Testis (tissue), 3 donors: ENCODE results near the gene SMURF2. TPM values are rescaled to one million over a fixed set of nuclear protein-coding genes. Genes with fewer than 3 reads are reported as not detected.

Experiments
- DNase-seq: peaks from one replicate; pipeline ENCODE4 v3.0.0-alpha.2; 2019
- H3K27ac ChIP-seq, 2 donors: fragments of 200-600 bp; sonication (generic); one replicate each; pipeline ENCODE4 v1.5.1; 2019
- H3K27me3 ChIP-seq: fragments of 200-600 bp; sonication (generic); one replicate; pipeline ENCODE4 v1.5.1; 2019
- H3K36me3 ChIP-seq: fragments of 200-600 bp; sonication (generic); one replicate; pipeline ENCODE4 v1.5.1; 2017; ENCODE audit warnings: low read depth; ENCODE audit errors: missing control alignments
- H3K4me1 ChIP-seq: fragments of 200-600 bp; sonication (generic); one replicate; pipeline ENCODE4 v1.5.1; 2019
- H3K4me3 ChIP-seq, 2 donors: fragments of 200-600 bp; sonication (generic); one replicate each; pipeline ENCODE4 v1.5.1; 2017 to 2019
- H3K9me3 ChIP-seq: fragments of 200-600 bp; sonication (generic); one replicate; pipeline ENCODE4 v1.5.1; 2017
- CTCF ChIP-seq, 3 experiments: fragments of 450-650 bp in 2 of 3; fragments of 200-600 bp in 1 of 3; sonication (generic) in 1 of 3; IDR thresholded peaks; one replicate each; pipeline ENCODE4 v1.5.1; 2016 to 2019; ENCODE audit warnings: antibody characterized with exemption in 3 of 3, mild to moderate bottlenecking in 2 of 3, moderate library complexity in 1 of 3
- POLR2A ChIP-seq: fragments of 450-650 bp; IDR thresholded peaks from one replicate; pipeline ENCODE4 v1.6.1; 2017; ENCODE audit warnings: antibody characterized with exemption, mild to moderate bottlenecking, moderate library complexity
- WGBS, 2 donors: methylation state at CpG; one replicate each; pipeline ENCODE4 v1.1.5; 2018; 5-methylcytosine and 5-hydroxymethylcytosine counted together
- intact Hi-C: fragments of 100-400 bp; cut with DNase I; formaldehyde crosslinking; loops from one replicate; pipeline ENCODE4 v1.15.1; 2023; ENCODE audit warnings: low total_unique reads
- polyA plus RNA-seq: library from polyadenylated mRNA; stranded (reverse); fragments of 350-450 nt; fragmentation: Illumina TruSeq; extraction: RNeasy Lipid Tissue Mini Kit (QIAGEN cat#74804); gene quantifications from one replicate; pipeline ENCODE4 v1.2.3, GENCODE V29; 2014; ENCODE audit warnings: low read depth, low replicate concordance; ENCODE audit not compliant: insufficient read depth
- total RNA-seq, 2 donors: library from RNA; depleted of rRNA; stranded (reverse); fragments of >200 nt; gene quantifications; one replicate each; pipeline ENCODE4 v1.2.3, GENCODE V29; 2016

Gene SMURF2
- total and polyA plus RNA-seq, 3 donors from 2014 or later = 28.9 to 50.0 (median 32.2) TPM

- H3K27me3 ChIP-seq = no peaks in the 10 kb centered on the region
- no peaks in the 10 kb centered on the region for H3K36me3 ChIP-seq
- intact Hi-C loops = no loop called here
- H3K9me3 ChIP-seq = no peaks in the 10 kb centered on the region
- no peak overlapping the region for H3K27ac ChIP-seq
- TF ChIP-seq POLR2A = no peak
- TF ChIP-seq CTCF (IDR thresholded peaks at IDR 0.05) = no peak
- H3K4me1 ChIP-seq = no peaks in the 10 kb centered on the region
- DNase-seq = no peak
- WGBS, 2 donors = 89 to 92% methylated on average over 4 of the region's 4 CpGs
- H3K4me3 ChIP-seq = no peak overlapping the region
Measured at GRCh38 chr17:64625541-64625940, 36.6 kb downstream of the SMURF2 start.

DNA sequence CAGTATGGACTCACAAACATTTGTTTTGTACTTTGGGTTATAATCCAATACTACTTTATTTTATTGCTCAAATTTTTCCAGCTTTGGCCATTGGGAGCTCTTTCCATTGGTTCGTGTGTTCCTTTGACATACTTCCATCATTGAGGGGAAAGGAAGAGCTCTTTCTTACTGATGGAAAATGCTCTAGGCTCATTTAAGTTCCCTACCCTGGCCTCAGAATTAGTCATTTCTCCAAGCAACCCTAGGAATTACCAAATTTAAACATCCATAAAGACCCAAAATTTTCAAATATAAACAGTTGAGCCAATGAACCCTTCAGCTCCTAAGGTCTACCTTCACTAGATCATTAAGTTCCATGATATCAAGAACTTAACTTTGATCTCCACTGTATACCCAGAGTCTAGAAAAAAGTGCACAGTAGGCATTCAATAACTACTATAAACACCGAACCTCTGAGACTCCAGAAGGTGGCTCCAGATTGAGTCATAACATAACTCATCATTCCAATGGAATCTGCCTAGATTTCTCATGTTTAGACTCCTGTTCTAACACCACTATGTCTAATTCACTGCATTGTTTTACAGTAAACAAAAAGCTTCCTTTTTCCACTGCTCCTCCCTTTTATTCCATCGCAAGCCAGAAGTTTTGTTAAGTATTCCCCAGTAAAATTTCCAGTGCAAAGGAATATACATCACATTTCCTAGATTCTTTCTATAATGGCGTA is 39.0 kb downstream of the SMURF2 start:
- no peak for DNase-seq
- Histone ChIP-seq H3K4me1 (no peaks in the 10 kb centered on the region), H3K4me3 (no peak overlapping the region), H3K9me3 (no peaks in the 10 kb centered on the region), H3K36me3 (no peaks in the 10 kb centered on the region), H3K27me3 (no peaks in the 10 kb centered on the region), H3K27ac (no peak overlapping the region)
- intact Hi-C loops = no loop called here
- WGBS, 2 donors = 85 to 95% methylated on average over 4 of the region's 4 CpGs
- no peak for TF ChIP-seq POLR2A
- no peak for TF ChIP-seq CTCF (IDR thresholded peaks at IDR 0.05)

DNA sequence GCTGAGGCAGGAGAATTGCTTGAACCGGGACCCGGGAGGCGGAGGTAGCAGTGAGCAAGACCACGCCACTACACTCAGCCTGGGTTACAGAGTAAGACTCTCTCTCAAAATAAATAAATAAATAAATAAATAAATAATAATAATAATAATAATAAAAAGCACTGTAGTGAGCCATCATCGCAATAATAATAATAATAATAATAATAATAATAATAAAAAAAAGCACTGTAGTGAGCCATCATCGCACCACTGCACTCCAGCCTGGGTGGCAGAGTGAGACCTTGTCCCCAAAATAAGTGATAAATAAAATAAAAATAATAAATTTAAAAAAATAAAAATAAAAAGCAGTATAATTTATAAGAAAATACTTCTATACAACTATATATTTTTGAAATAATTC is 40.3 kb downstream of the SMURF2 start:
- intact Hi-C loops = no loop called here
- H3K36me3 ChIP-seq = no peaks in the 10 kb centered on the region
- no peak for TF ChIP-seq POLR2A
- no peak for TF ChIP-seq CTCF (IDR thresholded peaks at IDR 0.05)
- WGBS, 2 donors = 88 to 94% methylated on average over 6 of the region's 6 CpGs
- DNase-seq = no peak
- H3K27ac ChIP-seq = no peak overlapping the region
- H3K4me1 ChIP-seq = no peaks in the 10 kb centered on the region
- H3K27me3 ChIP-seq = no peaks in the 10 kb centered on the region
- H3K9me3 ChIP-seq = no peaks in the 10 kb centered on the region
- H3K4me3 ChIP-seq = no peak overlapping the region

DNA sequence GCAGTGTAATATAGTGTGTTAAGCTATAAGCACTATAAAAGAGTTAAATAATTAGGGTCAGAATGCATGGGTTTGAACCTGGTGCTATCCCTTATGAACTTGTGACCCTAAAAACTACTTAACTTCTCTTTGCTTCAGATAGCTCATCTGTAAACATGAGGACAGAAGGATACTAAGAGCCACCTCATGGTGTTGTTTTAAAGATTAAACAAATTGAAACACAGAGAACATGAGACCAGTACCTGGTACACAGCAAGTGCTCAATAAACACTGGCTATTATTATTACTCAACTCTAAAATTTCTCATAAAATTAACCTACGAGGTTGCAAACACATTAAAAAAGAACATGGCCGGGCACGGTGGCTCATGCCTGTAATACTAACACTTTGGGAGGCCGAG is 43.3 kb downstream of the SMURF2 start:
- WGBS, 2 donors = 90 to 95% methylated on average over 4 of the region's 4 CpGs
- H3K9me3 ChIP-seq = no peaks in the 10 kb centered on the region
- no peak overlapping the region for H3K4me3 ChIP-seq
- TF ChIP-seq POLR2A = no peak
- TF ChIP-seq CTCF (IDR thresholded peaks at IDR 0.05) = no peak
- intact Hi-C loops = no loop called here
- no peaks in the 10 kb centered on the region for H3K27me3 ChIP-seq
- no peak for DNase-seq
- no peak overlapping the region for H3K27ac ChIP-seq
- peaks cover 6% of the 10 kb centered on the region for H3K4me1 ChIP-seq
- H3K36me3 ChIP-seq = no peaks in the 10 kb centered on the region
